Measurements from ENCODE around the gene TLE2.
"Not testable (repeated sequence)": the region's sequence is repeated elsewhere in the genome, so short reads cannot be mapped to it uniquely, and the experiment has no call there.

Gene TLE2

DNA sequence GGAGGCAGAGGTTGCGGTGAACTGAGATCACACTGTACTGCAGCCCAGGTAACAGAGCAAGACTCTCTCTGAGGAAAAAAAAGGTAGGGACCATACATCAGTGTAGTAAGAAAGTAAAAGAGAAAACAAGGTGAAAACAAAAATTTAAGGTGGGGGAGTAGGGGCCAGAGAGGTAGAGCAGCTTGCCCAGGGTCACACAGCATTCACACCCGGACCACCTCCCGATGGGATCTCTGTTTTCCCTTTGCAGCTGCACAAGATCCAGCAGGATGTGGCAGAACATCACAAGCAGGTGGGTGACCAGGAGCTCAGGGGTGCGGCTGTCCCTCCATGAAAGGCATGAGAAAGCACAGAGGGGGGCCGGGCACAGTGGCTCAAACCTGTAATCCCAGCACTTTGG, 47.2 kb downstream of the TLE2 start:
- DNase-seq: no peak

DNA sequence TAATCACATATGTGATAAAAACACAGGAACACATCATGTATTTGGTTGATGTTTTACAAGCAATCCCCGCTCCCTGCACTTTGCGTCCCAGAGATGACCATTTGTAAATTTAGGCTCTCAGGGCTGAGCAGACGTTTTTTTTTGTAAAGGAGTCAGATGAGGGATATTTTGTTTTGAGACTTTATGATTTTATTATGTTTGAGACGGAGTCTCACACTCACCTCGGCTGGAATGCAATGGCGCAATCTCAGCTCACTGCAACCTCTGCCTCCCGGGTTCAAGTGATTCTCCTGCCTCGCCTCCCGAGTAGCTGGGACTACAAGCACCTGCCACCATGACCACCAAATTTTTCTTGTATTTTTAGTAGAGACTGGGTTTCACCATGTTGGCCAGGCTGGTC, 50.3 kb downstream of the TLE2 start:
- no peak for DNase-seq

DNA sequence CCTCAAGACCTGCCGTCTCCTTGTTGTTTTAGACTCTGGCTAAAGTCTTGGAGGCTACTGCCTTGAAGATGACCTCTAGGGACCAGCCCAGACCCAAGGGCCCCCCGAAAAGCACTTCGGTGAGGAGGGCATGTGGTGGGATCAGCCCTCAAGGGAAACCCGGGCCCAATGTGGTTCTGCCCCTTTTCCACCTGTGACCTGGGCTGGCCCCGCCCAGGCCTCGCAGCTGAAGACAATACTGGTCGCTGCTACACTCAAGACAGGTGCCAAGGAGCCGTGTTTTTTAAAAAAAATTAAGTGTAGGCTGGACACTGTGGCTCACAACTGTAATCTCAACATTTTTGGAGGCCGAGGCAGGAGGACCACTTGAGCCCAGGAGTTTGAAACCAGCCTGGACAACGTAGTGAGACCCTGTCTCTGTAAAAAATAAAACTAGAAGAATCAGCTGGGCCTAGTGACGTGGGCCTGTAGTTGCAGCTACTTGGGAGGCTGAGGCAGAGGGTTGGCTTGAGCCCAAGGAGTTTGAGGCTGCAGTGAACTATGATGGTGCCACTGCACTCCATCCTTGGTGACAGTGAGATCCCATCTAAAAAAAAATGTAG, 50.8 kb downstream of the TLE2 start:
- DNase-seq: no peak

DNA sequence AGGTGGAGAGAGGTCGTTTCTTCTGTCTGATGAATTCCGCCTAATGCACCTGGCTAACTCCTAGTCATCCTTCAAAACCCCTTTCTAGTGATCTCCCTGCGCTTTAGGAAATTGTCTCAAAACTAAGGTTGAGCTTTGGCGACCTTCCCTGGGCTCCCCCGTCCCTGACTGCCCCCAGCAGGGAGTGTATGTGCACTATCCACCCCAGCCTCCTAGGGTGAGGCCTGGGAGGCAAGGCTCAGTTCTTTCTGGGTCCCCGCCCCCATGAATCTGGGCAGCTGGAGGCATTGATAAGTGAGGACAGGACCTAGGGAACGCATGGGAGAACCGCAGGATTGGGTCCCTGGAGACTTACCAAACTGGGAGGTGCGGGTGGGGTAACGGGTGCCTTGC, 51.3 kb downstream of the TLE2 start:
- no peak for DNase-seq

DNA sequence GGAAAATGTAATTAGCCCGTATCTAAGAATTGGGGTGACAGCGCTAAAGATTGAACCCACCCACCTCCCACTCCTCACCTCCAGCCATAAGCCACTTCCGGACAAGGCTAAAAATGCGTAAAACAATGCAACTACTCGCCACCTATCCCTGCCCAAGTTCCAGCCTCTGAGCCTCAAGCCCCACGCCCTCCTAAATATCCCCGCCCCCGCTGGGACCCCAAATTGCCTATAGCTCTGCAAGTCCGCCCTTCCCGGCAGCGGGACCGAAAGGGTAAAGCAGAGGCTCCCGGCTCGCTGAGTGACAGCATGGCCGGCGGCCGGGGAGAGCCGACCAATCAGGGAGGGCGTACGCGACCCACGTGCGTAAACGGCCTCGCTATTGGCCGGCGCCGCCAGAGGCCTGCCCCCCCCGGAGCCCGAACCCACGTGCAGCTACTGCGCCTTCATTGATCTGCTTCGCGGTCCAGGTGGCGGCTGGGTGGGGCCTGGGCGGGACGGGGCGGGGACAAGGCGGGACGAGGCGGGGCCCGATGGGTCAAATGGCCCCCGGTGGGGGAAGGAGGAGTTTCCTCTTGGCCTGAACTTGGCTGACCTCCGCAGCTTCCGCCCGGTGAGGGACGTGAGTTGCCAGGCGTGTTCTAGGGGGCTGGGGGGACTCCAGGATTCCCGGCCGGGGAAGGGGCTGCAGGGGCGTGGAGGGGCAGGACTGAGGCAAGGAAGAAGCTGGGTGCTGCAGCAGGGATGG, 51.9 kb downstream of the TLE2 start, which contains the start of gene TLE6:
Gene TLE6 (plus strand): TSS at position 564 of the 745 bp plus-strand sequence. CDS start 670 bp downstream, outside the sequence.
- peak; percentile 95 for DNase-seq

DNA sequence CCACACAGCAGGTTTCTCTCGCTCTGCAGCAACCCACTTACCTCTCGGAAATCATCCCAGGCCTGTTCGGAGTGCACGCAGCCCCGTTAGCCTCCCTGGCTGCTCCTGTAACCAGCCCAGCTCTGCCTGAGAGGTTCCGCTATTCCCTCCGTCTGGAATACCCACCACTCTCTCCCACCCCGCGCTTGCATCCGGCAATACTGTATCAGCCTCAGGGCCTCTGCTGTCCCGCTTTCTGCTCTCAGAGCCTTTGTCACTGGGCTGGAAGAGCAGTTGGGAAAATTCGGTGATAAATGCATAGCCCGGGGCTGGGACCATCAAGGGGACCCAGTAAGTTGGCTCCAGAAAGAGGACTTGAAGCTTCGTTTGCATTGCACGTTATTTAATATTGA, 52.5 kb downstream of the TLE2 start:
- no peak for DNase-seq

DNA sequence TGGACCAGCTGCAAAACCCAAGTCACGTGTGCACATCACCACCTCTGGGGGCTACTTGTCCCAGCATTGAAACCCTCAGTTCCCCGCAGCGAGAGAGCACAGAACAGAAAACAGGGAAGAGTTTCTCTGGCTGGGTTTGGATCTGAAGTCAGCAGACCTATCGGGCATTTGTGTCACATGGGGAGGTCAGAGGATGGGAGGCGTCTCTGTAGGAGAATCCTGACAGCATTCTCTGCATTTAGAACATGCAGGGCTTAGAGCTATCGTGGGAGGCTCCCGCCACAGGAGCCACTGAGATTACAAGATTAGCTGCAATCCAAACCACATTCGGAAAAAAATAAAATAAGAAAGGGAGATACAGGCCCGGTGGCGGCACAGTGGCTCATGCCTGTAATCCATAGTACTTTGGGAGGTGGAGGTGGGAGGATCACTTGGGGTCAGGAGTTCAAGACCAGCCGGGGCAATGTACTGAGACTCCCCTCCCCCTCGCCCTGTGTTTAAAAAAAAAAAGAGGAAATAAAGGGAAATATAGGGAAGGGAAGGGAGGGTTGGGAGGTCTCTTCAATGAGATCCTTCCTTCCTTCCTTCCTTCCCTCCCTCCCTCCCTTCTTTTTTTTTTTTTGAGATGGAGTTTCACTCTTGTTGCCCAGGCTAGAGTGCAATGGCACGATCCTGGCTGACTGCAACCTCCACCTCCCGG, 54.6 kb downstream of the TLE2 start:
- no peak for DNase-seq

DNA sequence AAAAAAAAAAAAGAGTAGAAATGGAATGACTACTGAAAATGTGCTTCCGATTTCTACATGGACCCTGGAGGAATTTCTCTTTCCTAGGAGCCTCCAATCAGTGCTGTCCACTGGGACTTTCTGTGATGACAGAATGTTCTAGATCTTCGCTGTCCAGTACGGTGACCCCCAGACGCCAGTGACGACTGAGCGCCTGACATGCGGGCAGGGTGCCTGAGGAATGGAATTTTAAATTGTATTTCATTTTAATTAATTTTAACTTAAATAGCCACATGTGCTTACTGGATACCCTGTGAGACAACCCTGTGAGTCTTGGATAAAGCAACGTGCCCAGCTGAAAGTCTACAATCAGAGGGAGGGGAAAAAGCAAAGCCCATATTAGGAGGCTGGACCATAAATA, 55.9 kb downstream of the TLE2 start:
- no peak for DNase-seq

DNA sequence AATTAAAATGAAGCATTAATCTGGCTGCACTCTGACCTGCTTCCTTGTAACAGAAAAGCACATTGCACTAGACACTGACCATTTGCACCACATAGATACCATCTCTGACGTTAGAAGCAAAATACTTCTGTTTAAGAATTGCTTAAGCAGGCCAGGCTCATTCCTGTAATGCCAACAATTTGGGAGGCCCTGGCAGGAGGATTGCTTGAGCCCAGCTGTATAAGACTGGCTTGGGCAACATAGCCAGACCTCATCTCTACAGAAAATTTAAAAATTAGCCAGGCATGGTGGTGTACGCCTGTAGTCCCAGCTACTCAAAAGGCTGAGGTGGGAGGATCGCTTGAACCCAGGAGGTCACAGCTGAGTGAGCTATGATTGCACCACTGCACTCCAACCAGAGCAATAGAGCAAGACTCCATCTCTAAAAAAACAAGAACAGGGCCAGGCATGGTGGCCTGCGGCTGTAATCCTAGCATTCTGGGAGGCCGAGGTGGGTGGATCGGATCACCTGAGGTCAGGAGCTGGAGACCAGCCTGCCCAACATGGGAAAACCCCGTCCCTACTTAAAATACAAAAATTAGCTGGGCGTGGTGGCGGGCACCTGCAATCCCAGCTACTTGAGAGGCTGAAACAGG, 58.8 kb downstream of the TLE2 start:
- DNase-seq: no peak

DNA sequence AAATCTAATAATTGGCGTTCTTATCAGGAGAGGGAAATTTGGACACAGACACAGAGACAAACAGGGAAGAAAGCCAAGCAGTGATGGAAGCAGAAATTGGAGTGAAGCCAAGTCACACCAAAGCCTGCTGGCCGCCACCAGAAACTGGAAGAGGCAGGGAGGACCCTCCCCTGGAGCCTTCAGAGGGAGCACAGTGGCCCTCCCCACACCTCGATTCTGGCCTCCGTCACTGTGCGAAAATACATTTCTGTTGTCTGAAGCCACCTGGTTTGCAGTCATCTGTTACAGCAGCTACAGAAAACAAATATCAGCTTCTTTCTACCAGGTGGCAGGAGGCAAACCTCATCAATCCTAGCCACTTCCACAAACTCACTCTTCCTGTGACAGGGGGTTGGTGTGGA, 60.0 kb downstream of the TLE2 start:
- DNase-seq: no peak

DNA sequence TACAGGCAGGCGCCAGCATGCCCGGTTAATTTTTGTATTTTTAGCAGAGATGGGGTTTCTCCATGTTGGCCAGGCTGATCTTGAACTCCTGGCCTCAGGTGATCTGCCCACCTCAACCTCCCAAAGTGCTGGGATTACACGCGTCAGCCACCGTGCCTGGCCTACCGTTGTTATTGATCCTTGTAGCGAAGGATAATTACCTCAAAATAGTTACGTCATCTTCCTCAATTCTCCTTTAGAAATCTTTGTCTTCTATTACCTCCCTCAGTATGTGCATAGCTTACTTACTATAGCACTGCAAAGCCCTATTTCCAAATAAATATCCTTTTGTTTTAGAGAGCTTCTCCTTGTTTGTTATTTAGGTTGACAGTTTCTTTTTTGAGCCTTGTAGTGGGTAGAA, 61.1 kb downstream of the TLE2 start:
- no peak for DNase-seq

DNA sequence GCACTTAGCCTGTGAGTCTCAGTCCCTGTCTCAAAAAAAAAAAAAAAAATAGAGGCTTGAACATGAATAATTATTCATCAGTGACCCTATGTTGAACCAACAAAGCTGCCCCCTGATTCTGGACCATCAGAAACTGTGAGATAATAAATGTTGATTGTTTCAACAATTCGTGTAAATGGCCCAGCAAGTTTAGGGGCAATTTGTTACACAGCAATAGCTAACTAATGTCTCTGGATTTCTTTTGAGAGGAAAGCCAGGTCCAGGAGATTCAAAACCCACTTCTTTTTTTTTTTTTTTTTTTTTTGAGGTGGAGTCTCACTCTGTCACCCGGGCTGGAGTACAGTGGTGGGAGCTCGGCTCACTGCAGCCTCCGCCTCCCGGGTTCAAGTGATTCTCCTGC, 64.2 kb downstream of the TLE2 start:
- no peak for DNase-seq

DNA sequence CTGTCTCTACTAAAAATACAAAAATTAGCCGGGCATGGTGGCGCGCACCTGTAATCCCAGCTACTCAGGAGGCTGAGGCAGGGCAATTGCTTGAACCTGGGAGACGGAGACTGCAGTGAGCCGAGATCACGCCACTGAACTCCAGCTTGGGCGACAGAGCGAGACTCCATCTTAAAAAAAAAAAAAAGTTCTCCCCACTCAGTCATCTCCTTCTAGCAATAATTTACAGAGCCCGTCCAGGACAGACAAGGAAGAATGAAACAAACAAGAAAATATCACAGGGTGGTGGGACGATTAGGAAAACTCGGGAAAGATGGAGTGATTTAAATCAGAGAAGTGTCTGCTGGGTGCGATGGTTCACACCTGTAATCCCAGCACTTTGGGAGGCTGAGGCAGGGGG, 65.4 kb downstream of the TLE2 start:
- not testable (repeated sequence) for DNase-seq

DNA sequence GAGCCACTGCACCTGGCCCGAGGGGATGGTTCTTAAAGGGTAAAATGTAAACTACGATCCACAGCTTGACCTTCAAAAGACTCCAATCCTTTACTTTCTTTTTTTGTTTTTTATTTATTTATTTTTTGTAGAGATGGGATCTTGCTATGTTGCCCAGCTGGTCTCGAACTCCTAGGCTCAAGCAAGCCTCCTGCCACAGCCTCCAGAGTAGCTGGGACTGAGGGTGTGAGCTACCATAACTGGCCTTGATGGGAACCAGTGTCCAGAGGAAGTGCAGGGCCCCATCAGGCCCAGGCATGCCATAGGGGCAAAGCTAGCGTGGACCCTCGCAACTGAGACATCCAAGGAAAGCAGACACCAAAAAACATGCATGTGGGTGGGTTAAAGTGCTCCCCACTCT, 66.0 kb downstream of the TLE2 start:
- DNase-seq: no peak

DNA sequence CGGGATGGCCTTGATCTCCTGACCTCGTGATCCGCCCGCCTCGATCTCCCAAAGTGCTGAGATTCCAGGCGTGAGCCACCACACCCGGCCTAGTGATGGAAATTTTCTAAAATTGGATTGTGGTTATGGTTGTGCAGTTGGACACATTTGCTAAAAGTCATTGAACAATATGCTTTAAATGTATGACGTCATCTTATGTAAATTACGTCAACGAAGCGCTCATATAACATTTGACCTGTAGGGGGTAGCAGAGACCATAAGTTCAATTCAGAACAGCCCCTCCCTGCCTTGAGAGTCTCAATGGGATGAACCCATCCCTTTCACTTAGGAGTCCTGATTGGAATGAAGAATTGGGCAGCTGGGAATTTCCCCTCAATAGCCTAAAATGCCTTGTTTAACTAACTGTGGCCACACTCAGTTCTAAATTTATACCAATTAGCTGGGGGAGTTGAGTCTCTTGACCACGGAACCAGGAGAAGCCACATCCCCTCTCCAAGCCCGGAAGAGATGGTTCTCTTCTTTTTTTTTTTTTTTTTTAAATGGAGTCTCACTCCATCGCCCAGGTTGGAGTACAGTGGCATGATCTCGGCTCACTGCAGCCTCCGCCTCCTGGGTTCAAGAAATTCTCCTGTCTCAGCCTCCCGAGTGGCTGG, 66.9 kb downstream of the TLE2 start:
- peak; percentile 51 for DNase-seq

DNA sequence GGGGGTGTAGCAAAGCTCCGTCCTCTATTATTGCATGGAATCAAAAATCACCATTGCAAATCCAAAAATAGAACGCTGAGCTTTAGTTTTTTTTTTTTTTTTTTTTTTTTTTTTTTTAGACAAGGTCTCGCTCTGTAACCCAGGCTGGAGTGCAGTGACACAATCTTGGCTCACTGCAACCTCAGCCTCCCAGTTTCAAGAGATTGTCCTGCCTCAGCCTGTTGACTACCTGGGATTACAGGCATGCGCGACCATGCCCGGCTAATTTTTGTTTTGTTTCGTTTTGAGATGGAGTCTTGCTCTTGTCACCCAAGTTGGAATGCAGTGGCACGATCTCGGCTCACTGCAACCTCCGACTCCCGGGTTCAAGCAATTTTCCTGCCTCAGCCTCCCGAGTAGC, 69.0 kb downstream of the TLE2 start:
- DNase-seq: no peak

DNA sequence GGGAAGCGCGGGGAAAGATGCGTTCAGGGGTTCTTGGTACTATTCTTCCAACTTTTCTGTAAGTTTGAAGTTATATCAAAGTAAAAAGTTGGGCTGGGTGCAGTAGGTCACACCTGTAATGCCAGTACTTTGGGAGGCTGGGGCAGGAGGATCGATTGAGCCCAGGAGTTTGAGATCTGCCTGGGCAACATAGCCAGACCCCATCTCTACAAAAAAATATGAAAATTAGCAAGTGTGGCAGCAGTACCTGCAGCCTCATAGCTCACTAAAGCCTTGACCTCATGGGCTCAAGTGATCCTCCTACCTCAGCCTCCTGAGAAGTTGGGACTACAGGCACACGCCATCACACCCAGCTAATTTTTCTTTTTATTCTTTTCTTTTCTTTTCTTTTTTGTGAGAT, 71.9 kb downstream of the TLE2 start:
- DNase-seq: no peak

DNA sequence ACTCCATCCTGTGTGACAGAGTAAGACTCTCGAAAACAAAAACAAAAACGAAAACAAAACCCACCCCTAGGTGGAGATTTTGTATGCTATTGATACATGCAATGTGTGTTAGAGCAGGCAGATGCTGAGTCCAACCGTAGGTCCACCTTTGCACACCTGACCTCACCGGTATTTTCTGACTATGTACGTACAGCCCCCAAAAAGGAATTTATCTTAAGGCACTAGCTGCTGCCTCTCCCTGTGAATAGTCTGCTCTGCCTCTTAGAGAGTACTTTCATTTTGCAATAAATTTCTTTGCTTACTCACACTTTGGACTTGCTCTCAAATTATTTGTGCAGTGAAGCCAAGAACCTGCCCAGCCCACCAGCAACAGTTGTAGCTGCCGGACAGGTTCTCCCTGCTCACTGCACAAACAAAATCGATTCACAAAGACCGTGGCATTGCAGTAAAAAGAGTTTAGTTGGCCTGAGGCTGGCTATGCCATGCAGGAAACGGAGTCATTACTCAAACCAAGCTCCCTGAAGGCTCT, 76.1 kb downstream of the TLE2 start:
- DNase-seq: no peak

DNA sequence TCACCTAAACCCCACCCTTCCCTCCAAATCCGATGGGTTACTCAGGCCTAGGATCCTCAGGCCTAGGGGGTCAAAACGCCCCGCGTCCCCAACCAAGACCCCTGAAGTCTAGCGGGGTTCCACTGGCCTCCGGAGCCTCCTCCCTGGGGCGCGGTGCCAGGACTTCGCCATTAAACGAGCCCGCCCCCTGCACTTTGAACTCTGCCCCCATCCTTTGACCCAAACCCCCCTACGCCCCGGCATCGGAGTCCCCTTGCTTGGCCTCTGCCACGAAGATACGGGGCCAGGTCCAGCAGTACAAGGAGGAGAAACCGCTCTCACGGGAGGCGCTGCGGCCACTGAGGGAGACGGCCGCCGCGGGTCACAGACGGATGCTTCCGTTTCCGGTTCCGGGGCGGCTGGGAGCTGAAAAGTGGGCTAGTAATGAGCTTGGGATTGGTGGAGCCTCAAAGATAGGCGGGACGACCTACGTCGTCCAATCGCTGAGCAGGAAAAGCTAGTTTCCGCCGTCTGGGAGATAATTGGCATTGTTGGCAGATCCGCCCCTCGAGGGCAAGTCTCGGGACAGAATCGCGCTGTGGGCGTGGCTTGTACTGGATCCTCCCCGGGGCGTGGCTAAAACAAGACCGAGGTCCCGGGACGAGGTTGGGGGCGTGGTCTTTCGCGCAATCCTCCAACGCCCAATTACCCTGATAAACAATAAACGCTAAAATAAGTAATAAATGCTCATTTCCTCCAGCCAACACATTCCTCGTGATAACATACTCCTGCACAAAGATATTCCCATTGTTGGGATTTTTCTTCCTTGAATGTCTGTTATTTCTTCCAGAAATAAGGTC, 78.6 kb downstream of the TLE2 start:
- DNase-seq: peak; percentile 100

DNA sequence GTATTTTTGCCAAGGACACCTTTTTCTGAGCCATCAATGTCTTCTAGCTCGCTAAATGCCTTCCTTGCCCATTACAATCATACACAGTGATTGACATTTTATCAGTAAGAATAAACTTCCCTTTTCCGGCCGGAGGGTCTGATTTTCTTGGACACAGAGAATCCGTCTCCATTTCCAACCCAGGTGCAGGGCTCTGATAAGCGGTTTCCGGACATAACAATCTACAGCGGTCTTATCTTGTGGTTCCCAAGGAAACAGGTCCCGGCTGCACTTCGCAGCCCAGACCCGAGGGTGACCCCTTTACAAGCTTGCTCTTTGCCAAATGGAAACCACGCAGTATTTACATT, 79.2 kb downstream of the TLE2 start:
- no peak for DNase-seq

All from CD4-positive, alpha-beta T cell treated with Interleukin-6 for 4 hours (primary cell).